GM18526 (cell line): Measurements from ENCODE around the gene TNS1.

Experiments
- POLR2A ChIP-seq: IDR thresholded peaks from 3 replicates; pipeline ENCODE4 v1.6.1; 2011; ENCODE audit not compliant: insufficient read length; ENCODE audit errors: extremely low read depth

Gene TNS1

GRCh38 chr2:217801115-217801531 lies 201.7 kb downstream of the TNS1 start:
- TF ChIP-seq POLR2A: no peak

- TF ChIP-seq POLR2A: no peak
Measured at GRCh38 chr2:217800433-217801114, 202.2 kb downstream of the TNS1 start.

GRCh38 chr2:217799563-217800432 lies 203.0 kb downstream of the TNS1 start:
- TF ChIP-seq POLR2A: no peak

- TF ChIP-seq POLR2A: no peak
Measured at GRCh38 chr2:217798743-217799562, 203.8 kb downstream of the TNS1 start.

- TF ChIP-seq POLR2A: no peak
Measured at GRCh38 chr2:217798191-217798590, 204.6 kb downstream of the TNS1 start.

- no peak for TF ChIP-seq POLR2A
Measured at GRCh38 chr2:217797661-217798069, 205.1 kb downstream of the TNS1 start.

- TF ChIP-seq POLR2A: no peak
Measured at GRCh38 chr2:217797165-217797564, 205.6 kb downstream of the TNS1 start.

- no peak for TF ChIP-seq POLR2A
Measured at GRCh38 chr2:217795706-217796465, 206.9 kb downstream of the TNS1 start.

- TF ChIP-seq POLR2A: no peak
Measured at GRCh38 chr2:217795067-217795466, 207.7 kb downstream of the TNS1 start.

- no peak for TF ChIP-seq POLR2A
Measured at GRCh38 chr2:217794133-217794986, 208.4 kb downstream of the TNS1 start.

GRCh38 chr2:217793566-217794132 lies 209.1 kb downstream of the TNS1 start:
- no peak for TF ChIP-seq POLR2A

- TF ChIP-seq POLR2A: no peak
Measured at GRCh38 chr2:217792626-217793527, 209.9 kb downstream of the TNS1 start.

GRCh38 chr2:217791551-217791950 lies 211.2 kb downstream of the TNS1 start:
- no peak for TF ChIP-seq POLR2A
